H1 (cell line): Measurements from ENCODE around the gene SCRG1. TPM values are rescaled to one million over a fixed set of nuclear protein-coding genes. Genes with fewer than 3 reads are reported as not detected.

Source experiments
- CTCF ChIA-PET: fragments of 300-600 bp; sonication (Branson Sonifier 250); formaldehyde crosslinking; loops from one replicate; lab custom pipeline; 2021; ENCODE audit not compliant: partially characterized antibody; lab: Charles Lee
- POLR2A ChIA-PET: fragments of 300-600 bp; sonication (Branson Sonifier 250); formaldehyde crosslinking; loops from one replicate; lab custom pipeline; 2021; ENCODE audit warnings: inconsistent platforms; ENCODE audit not compliant: partially characterized antibody; lab: Charles Lee
- DNase-seq, 2 experiments: peaks; one replicate each; pipeline versions ENCODE4 v3.0.0 to v3.0.0-alpha.2; 2010 to 2022; ENCODE audit warnings: low spot score in 2 of 2, low read depth in 1 of 2, mixed read lengths in 1 of 2
- FAIRE-seq: peaks from 2 replicates; lab custom pipeline; 2011; peaks lifted over from hg19 to GRCh38; lab: Jason Lieb, UNC
- H2AFZ ChIP-seq: 2 replicates; pipeline ENCODE4 v1.8.1; 2012; ENCODE audit warnings: low read length, inconsistent platforms
- H2AK5ac ChIP-seq: 2 replicates; pipeline ENCODE4 v1.6.1; 2013; ENCODE audit warnings: low read depth, low read length
- H2BK120ac ChIP-seq: replicated peaks from 2 replicates; pipeline ENCODE3; 2013; ENCODE audit warnings: low read depth, low read length, inconsistent platforms
- H2BK12ac ChIP-seq: 2 replicates; pipeline ENCODE4 v1.6.1; 2013; ENCODE audit warnings: low read depth, low read length
- H2BK15ac ChIP-seq: 2 replicates; pipeline ENCODE4 v1.6.1; 2013; ENCODE audit warnings: low read length
- H2BK20ac ChIP-seq: 2 replicates; pipeline ENCODE4 v1.6.1; 2013; ENCODE audit warnings: low read length
- H2BK5ac ChIP-seq: 2 replicates; pipeline ENCODE4 v1.6.1; 2013; ENCODE audit warnings: low read depth, low read length
- H3K14ac ChIP-seq: 2 replicates; pipeline ENCODE4 v1.6.1; 2013; ENCODE audit warnings: inconsistent platforms; ENCODE audit not compliant: insufficient read length
- H3K18ac ChIP-seq: 2 replicates; pipeline ENCODE4 v1.6.1; 2013; ENCODE audit warnings: low read length; ENCODE audit errors: extremely low read depth
- H3K23ac ChIP-seq: 2 replicates; pipeline ENCODE4 v1.6.1; 2013; ENCODE audit warnings: inconsistent platforms; ENCODE audit not compliant: insufficient read length
- H3K23me2 ChIP-seq: 2 replicates; pipeline ENCODE4 v1.6.1; 2013; ENCODE audit warnings: low read depth, low read length
- H3K27ac ChIP-seq: 2 replicates; pipeline ENCODE4 v1.6.1; 2011; ENCODE audit warnings: low read depth, low read length, inconsistent platforms
- H3K27me3 ChIP-seq, 4 experiments: replicated peaks in 1 of 4; 1 replicate in 1 of 4; 2 replicates in 3 of 4; pipeline versions ENCODE4 v1.6.1 to v1.8.1; 2011 to 2013; ENCODE audit warnings: low read length in 3 of 4, mild to moderate bottlenecking in 3 of 4, inconsistent platforms in 2 of 4, mixed read lengths in 2 of 4, moderate library complexity in 1 of 4; ENCODE audit not compliant: control insufficient read depth in 3 of 4, insufficient read depth in 3 of 4; ENCODE audit errors: extremely low read depth in 1 of 4
- H3K36me3 ChIP-seq, 4 experiments: 2 replicates each; pipeline versions ENCODE4 v1.6.1 to v1.8.1; 2011 to 2013; ENCODE audit warnings: mild to moderate bottlenecking in 4 of 4, low read length in 3 of 4, moderate library complexity in 2 of 4, control low read depth in 1 of 4, inconsistent platforms in 1 of 4; ENCODE audit not compliant: insufficient read depth in 4 of 4, control insufficient read depth in 2 of 4
- H3K4ac ChIP-seq: replicated peaks from 2 replicates; pipeline ENCODE3; 2013; ENCODE audit warnings: low read length, low read depth, mixed read lengths, inconsistent platforms; ENCODE audit not compliant: insufficient read length
- H3K4me1 ChIP-seq, 4 experiments: replicated peaks in 1 of 4; 1 replicate in 1 of 4; 2 replicates in 3 of 4; pipeline versions ENCODE4 v1.6.1 to v1.8.1; 2011 to 2013; ENCODE audit warnings: low read length in 3 of 4, inconsistent platforms in 2 of 4, mixed read lengths in 1 of 4; ENCODE audit not compliant: insufficient read depth in 4 of 4, control insufficient read depth in 3 of 4
- H3K4me2 ChIP-seq, 2 experiments: 2 replicates each; pipeline versions ENCODE4 v1.6.1 to v1.8.1; 2011 to 2013; ENCODE audit warnings: low read depth in 2 of 2, low read length in 2 of 2, control low read depth in 1 of 2, inconsistent platforms in 1 of 2, mild to moderate bottlenecking in 1 of 2; ENCODE audit not compliant: insufficient read depth in 1 of 2
- H3K4me3 ChIP-seq, 4 experiments: fragments of 200-600, 300-600 bp in 1 of 4; sonication (generic), shearing (Covaris generic), sonication (Bioruptor Twin) in 1 of 4; 2 replicates each; pipeline versions ENCODE4 v1.5.1 to v1.8.1; 2011 to 2016; ENCODE audit warnings: low read length in 4 of 4, low read depth in 3 of 4, control low read depth in 2 of 4, inconsistent platforms in 2 of 4, mild to moderate bottlenecking in 2 of 4, mixed read lengths in 1 of 4, moderate library complexity in 1 of 4; ENCODE audit not compliant: insufficient read depth in 2 of 4; ENCODE audit errors: extremely low read depth in 1 of 4
- H3K56ac ChIP-seq: replicated peaks from 2 replicates; pipeline ENCODE3; 2013; ENCODE audit warnings: low read depth, mild to moderate bottlenecking, mixed read lengths, low read length, inconsistent platforms; ENCODE audit not compliant: insufficient read length
- H3K79me1 ChIP-seq: 2 replicates; pipeline ENCODE4 v1.6.1; 2013; ENCODE audit warnings: low read depth, low read length, control low read depth
- H3K79me2 ChIP-seq, 2 experiments: 2 replicates each; pipeline versions ENCODE4 v1.6.1 to v1.8.1; 2012 to 2013; ENCODE audit warnings: low read length in 2 of 2, mild to moderate bottlenecking in 2 of 2, inconsistent platforms in 1 of 2; ENCODE audit not compliant: insufficient read depth in 2 of 2, control insufficient read depth in 1 of 2
- H3K9ac ChIP-seq, 4 experiments: replicated peaks in 1 of 4; 1 replicate in 1 of 4; 2 replicates in 3 of 4; pipeline versions ENCODE4 v1.6.1 to v1.8.1; 2011 to 2013; ENCODE audit warnings: low read depth in 3 of 4, low read length in 3 of 4, control low read depth in 2 of 4, mild to moderate bottlenecking in 2 of 4, moderate library complexity in 2 of 4, inconsistent platforms in 1 of 4; ENCODE audit errors: extremely low read depth in 1 of 4
- H3K9me3 ChIP-seq, 2 experiments: 2 replicates each; pipeline versions ENCODE4 v1.6.1 to v1.8.1; 2012 to 2013; ENCODE audit warnings: mild to moderate bottlenecking in 2 of 2, moderate library complexity in 2 of 2, control low read depth in 1 of 2, inconsistent platforms in 1 of 2, low read depth in 1 of 2, low read length in 1 of 2, mixed read lengths in 1 of 2; ENCODE audit not compliant: insufficient read depth in 2 of 2
- H4K20me1 ChIP-seq, 2 experiments: replicated peaks in 1 of 2; 2 replicates each; pipeline versions ENCODE3 to v1.8.1; 2011 to 2013; ENCODE audit warnings: inconsistent platforms in 2 of 2, low read length in 2 of 2, mild to moderate bottlenecking in 1 of 2; ENCODE audit not compliant: insufficient read depth in 2 of 2, control insufficient read depth in 1 of 2
- H4K5ac ChIP-seq: 2 replicates; pipeline ENCODE4 v1.6.1; 2013; ENCODE audit warnings: low read length, low read depth, mixed read lengths, inconsistent platforms; ENCODE audit not compliant: insufficient read length
- H4K8ac ChIP-seq: 2 replicates; pipeline ENCODE4 v1.8.0; 2013; ENCODE audit warnings: mild to moderate bottlenecking, moderate library complexity, low read length, inconsistent platforms; ENCODE audit not compliant: insufficient read depth; ENCODE audit errors: extremely low read depth
- H4K91ac ChIP-seq: replicated peaks from 2 replicates; pipeline ENCODE3; 2013; ENCODE audit warnings: low read length, mixed read lengths, inconsistent platforms; ENCODE audit not compliant: insufficient read length
- EP300 ChIP-seq, 2 experiments: IDR thresholded peaks; 1 replicate in 1 of 2; 2 replicates in 1 of 2; pipeline ENCODE4 v1.6.1; 2011 to 2012; ENCODE audit warnings: low read depth in 2 of 2, low read length in 2 of 2, mild to moderate bottlenecking in 2 of 2, borderline replicate concordance in 1 of 2, inconsistent platforms in 1 of 2, moderate library complexity in 1 of 2
- WGBS, 2 experiments: shearing (Covaris generic) in 1 of 2; methylation state at CpG; one replicate each; pipeline versions ENCODE4 v1.1.6 to v1.1.7; 2013 to 2015; ENCODE audit warnings: low lambda C conversion rate in 2 of 2, mixed read lengths in 2 of 2, inconsistent platforms in 1 of 2, low coverage in 1 of 2, missing lambda C conversion rate in 1 of 2; ENCODE audit not compliant: insufficient replicate concordance in 2 of 2, insufficient coverage in 1 of 2, insufficient read length in 1 of 2; ENCODE audit errors: extremely low coverage in 1 of 2, missing lambda C conversion rate in 1 of 2; 5-methylcytosine and 5-hydroxymethylcytosine counted together
- long read RNA-seq, 2 experiments: library from RNA in 1 of 2; library from capped mRNA in 1 of 2; stranded (forward); transcript quantifications; one replicate each; pipeline ENCODE4 v2.0.0, GENCODE V29; 2021; ENCODE audit warnings: inconsistent platforms in 1 of 2
- polyA minus RNA-seq, 3 experiments: library from RNA; depleted of rRNA, polyadenylated mRNA; stranded (reverse); fragments of >200 nt; gene quantifications; 1 replicate in 2 of 3; 2 replicates in 1 of 3; pipeline ENCODE4 v1.2.3, GENCODE V29; 2011
- polyA plus RNA-seq, 7 experiments: library from polyadenylated mRNA; depleted of rRNA in 3 of 7; stranded (reverse) in 5 of 7; unstranded in 2 of 7; fragments of >200 nt in 5 of 7; fragments of 200-250 nt in 2 of 7; gene quantifications; 1 replicate in 5 of 7; 2 replicates in 1 of 7; 4 replicates in 1 of 7; pipeline versions ENCODE4 v1.2.1 to v1.2.3, GENCODE V29; 2011 to 2013; ENCODE audit warnings: missing spikeins in 2 of 7, mixed read lengths in 2 of 7
- total RNA-seq: library from RNA; stranded (reverse); fragmentation: NEBNext Ultra II Directional; extraction: Animal tissue kit (Norgen Biotek cat#: 25700); gene quantifications from 2 replicates; pipeline ENCODE4 v1.2.1, GENCODE V29; 2021

SCRG1 gene
- total RNA-seq = not detected in 2 replicates
- not detected in 2 replicates for polyA plus RNA-seq (2011; rRNA removed)
- polyA plus RNA-seq (2011; cell fraction: cytosol; rRNA removed) = not detected
- not detected for polyA plus RNA-seq (2011; cell fraction: nucleus; rRNA removed)
- polyA plus RNA-seq (2012, experiment 1 of 2) = 0.09 TPM in 1 of 4 replicates, not detected in the others
- polyA plus RNA-seq (2012, experiment 2 of 2) = not detected
- not detected for polyA plus RNA-seq (2013, experiment 1 of 2)
- polyA plus RNA-seq (2013, experiment 2 of 2) = not detected
- polyA minus RNA-seq (2011; rRNA and poly(A)+ RNA removed) = not detected in 2 replicates
- not detected for polyA minus RNA-seq (2011; cell fraction: cytosol; rRNA and poly(A)+ RNA removed)
- not detected for polyA minus RNA-seq (2011; cell fraction: nucleus; rRNA and poly(A)+ RNA removed)
- long read RNA-seq, experiment 1 = 0 reads
- long read RNA-seq, experiment 2 = 0 reads

GRCh38 chr4:173398779-173399415 lies at the start of gene SCRG1:
Gene SCRG1, minus strand, starts transcription at chr4:173399116. Its CDS starts 7,702 bp downstream, at chr4:173391414.
- no peak within 1 kb of the TSS for H2BK12ac ChIP-seq
- no peak within 1 kb of the TSS for H3K4me2 ChIP-seq
- no peaks in the 10 kb centered on the region for H4K20me1 ChIP-seq
- DNase-seq (no peak), FAIRE-seq (peak; percentile 69)
- 55% methylated on average over 4 of the region's 4 CpGs; no CpG with 5 or more reads in 1 of the 2 experiments for WGBS, 2 experiments
- no peak within 1 kb of the TSS for H2AK5ac ChIP-seq
- H4K8ac ChIP-seq = no peak within 1 kb of the TSS
- H2BK20ac ChIP-seq = no peak within 1 kb of the TSS
- no peaks in the 10 kb centered on the region for H3K27me3 ChIP-seq
- no peak within 1 kb of the TSS for H2BK5ac ChIP-seq
- H2BK120ac ChIP-seq = no peak within 1 kb of the TSS
- no peaks in the 10 kb centered on the region for H3K79me2 ChIP-seq
- no peak within 1 kb of the TSS for H4K5ac ChIP-seq
- H3K4me3 ChIP-seq = no peak within 1 kb of the TSS
- H3K56ac ChIP-seq = no peak within 1 kb of the TSS
- no peak within 1 kb of the TSS for H2AFZ ChIP-seq
- H3K4ac ChIP-seq = no peak within 1 kb of the TSS
- no peak within 1 kb of the TSS for H3K23ac ChIP-seq
- CTCF ChIA-PET = interaction anchor here (0.8 to 2.0 kb wide), 5 partner anchors 11 to 385 kb away, joined by 3 to 13 read pairs (median 6); no protein-coding TSS in a partner anchor
- H3K79me1 ChIP-seq = no peaks in the 10 kb centered on the region
- H3K18ac ChIP-seq = no peak within 1 kb of the TSS
- H3K9me3 ChIP-seq = no peaks in the 10 kb centered on the region
- H3K4me1 ChIP-seq = no peaks in the 10 kb centered on the region
- no peak within 1 kb of the TSS for H3K9ac ChIP-seq
- POLR2A ChIA-PET = interaction anchor here (0.7 to 2.0 kb wide), 6 partner anchors 11 to 68 kb away, joined by 3 to 5 read pairs (median 3); partner anchors contain the start of gene HMGB2
- no peak within 1 kb of the TSS for H3K27ac ChIP-seq
- peaks cover 2% of the 10 kb centered on the region for H3K23me2 ChIP-seq
- H2BK15ac ChIP-seq = no peak within 1 kb of the TSS
- H4K91ac ChIP-seq = no peak within 1 kb of the TSS
- no peak within 1 kb of the TSS for H3K14ac ChIP-seq
- no peaks in the 10 kb centered on the region for H3K36me3 ChIP-seq
- TF ChIP-seq EP300 (IDR thresholded peaks at IDR 0.05; ENCODE audit: borderline replicate concordance in 1 of 2, low read depth in 2 of 2, low read length in 2 of 2) = no peak
